GM19035 (cell line): Measurements from ENCODE around the gene MPRIP.

Experiments used
- ATAC-seq: cut with Tn5 transposase; IDR thresholded peaks from one replicate; pipeline ENCODE4 v1.9.1; 2021; ENCODE audit not compliant: unreplicated experiment

The MPRIP gene

DNA sequence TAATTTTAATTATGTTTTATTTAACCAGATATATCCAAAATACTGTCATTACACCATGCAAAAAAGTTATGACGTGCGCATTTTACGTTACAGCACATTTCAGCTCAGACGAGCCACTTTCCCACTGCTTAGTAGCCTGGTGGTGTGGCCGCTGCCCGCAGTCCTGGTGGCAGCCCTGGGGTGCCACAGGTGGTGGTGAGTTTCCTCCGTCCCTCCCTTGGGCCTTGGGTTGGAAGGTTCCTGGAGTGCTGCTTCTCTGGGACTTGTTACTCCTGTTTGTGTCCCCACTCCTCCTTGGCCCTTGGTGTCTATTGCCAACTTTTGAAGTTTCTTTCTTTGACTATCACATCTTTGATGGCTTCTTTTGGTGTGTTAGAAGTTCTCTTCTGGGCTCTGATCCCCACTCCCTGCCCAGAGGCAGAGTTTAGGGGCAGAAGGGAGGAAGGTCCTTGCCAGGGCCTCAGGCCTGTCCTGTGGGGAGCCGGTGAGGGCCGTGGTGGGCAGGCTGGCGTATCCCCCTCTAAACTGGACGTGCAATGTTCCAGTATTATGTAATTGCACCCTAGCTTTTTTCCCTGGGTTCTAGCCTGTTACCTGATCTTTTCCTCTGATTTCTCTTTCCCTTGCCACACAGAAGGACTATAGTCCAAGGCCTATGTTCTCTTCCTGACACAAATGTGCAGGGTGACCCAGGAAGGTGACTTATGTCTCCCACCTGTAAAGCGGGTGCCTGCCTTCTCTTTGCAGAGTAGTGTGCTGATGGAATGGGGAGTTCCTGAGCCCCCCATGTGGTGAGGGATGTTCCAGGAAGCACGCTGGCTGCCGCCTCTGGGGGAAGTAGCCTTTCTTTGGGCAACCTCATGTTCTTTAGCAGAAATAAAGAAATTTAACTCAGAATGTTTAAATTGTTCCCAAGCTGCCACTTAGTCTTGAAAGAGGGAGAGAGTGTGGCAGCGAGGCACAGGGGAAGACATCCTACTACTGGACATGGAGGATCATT, 8.4 kb downstream of the MPRIP start:
- no peak for ATAC-seq

DNA sequence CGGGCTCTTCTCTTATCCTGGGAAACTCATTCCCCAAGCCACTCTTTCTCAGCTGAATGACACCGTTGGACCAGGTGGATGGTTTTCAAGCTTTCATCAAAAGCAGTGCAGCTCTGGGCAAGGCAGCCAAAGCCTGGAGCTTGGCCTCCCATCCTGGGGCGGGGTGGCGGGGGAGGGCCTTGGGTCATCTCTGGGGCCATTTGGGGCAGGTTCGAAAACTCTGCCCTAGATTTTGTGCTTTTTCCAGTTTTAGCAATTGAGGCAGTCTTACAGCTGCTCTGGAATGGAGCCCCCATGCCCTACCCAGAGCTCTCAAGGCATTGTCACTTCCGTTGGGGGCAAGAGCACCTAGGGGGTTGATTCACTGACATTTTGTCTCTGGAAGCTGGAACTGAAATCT, 9.1 kb downstream of the MPRIP start:
- no peak for ATAC-seq

DNA sequence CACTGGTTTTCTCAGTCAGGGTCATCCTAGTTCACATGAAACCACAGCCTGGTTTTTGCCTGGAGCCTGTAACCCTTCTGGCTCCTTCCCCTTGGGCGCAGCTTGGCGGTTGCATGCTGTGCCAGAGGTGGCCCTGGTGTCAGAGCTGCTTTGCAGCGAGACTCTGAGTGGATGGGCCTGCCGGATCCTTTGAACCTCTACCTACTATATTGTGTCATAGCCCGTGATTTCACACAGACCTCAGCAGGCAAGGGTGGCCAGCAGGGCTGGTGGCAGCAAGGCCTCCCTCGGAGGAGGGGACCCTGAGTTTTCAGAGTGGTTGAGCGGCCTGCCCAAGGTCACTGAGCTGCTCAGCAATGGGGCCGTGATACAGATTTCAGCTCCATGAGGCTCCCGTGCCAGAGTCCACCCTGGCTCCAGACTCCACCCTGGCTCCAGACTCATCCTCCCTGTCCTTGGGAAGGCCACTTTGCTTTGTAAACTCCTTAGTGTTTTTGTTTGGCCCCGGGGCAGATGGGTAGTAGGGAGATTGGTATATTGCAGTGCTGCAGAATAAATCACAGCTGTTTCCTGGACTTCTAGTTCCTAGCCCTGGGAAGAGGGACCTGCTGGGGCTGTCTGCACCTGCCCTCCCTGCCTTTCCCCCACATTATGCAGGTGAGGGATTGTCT, 9.7 kb downstream of the MPRIP start:
- ATAC-seq, result no peak

DNA sequence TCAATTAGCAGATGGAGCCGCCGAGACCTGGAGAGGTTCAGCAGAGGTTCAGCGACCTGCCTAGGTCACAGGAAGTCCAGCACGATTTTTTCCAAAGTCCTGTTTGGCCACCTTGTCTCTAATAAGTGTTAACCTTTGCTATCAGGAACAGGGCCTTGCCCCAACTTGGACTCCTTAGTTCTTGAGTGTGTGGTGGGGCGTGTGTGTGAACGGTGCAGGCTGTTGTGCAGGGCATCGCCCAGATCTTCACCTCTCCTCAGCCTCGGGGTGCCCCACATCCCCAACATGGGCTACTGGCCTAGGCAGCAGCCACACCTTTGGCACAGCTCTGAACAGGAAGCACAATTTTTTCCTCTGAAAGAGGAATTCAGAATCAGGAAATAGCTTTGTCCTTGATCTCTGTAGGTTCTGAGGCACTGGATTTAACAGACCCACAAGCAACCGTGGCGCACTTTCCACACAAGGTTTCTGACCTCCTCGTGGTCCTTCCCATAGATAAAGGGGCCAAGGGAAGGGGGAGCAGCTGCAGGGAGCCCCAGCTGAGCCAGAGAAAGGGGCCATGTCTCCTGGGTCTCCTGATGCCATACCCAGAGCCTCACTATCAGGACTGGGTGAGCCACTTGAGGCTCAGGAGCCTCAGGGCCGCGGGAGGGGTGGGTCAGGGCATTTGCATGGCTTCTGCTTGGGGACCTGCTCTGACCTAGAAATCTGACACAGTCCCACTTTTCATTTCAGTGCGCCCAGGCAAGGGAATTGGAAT, 10.4 kb downstream of the MPRIP start:
- no peak for ATAC-seq

DNA sequence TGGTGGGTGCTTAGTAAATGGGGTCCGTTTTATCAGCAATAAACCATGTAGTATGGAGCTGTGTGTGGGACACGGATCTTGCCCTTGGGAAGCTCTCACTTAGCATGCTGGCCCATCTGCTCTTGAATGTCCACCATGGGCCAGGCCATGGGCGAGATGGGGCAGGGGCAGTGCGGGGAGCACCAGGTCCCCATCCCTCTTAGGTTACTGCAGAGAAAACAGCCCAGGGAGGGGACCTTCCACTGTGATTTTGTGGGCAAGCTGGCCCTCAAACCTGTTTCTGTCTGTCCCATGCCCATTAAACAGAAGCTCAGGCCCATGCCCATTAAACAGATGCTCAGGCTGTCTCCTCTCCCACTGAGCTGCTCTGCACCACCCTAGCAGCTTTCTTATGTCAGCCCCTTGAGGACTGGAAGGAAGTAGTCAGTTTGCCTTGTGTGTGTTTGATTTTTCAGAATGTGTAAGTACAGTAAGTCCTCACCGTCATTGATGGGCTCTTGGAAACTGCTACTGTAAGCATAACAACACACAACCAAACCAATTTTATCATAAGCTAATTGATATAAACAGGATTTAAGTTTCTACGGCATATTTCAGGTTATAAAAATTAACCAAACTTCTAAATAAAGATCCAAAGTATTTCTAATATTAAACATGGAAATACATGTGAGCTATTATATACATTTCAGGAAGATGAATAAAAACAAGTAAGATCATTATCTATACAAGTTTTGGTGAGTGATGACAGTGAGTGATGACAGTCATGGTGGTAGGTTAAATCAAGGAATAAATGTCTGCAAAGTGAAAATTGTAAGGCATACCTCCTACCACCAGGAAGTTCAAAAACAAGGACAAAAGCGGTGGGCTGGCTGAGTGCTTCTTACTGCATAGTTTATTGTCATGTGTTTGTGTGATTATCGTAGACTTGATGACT, 11.5 kb downstream of the MPRIP start:
- ATAC-seq, result no peak

DNA sequence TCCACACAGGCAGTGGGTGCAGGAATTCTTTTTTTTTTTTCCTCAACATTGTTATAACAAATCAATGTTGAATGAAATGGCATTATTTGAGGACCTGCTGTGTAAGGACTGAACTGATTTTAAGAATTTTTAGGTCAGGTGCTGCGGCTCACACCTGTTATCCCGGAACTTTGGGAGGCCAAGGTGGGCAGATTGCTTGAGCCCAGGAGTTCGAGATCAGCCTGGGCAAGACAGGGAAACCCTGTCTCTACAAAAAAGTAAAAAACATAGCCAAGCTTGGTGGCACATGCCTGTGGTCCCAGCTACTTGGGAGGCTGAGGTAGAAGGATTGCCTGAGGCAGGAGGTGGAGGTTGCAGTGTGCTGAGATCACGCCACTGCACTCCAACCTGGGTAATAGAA, 12.4 kb downstream of the MPRIP start:
- no peak for ATAC-seq

DNA sequence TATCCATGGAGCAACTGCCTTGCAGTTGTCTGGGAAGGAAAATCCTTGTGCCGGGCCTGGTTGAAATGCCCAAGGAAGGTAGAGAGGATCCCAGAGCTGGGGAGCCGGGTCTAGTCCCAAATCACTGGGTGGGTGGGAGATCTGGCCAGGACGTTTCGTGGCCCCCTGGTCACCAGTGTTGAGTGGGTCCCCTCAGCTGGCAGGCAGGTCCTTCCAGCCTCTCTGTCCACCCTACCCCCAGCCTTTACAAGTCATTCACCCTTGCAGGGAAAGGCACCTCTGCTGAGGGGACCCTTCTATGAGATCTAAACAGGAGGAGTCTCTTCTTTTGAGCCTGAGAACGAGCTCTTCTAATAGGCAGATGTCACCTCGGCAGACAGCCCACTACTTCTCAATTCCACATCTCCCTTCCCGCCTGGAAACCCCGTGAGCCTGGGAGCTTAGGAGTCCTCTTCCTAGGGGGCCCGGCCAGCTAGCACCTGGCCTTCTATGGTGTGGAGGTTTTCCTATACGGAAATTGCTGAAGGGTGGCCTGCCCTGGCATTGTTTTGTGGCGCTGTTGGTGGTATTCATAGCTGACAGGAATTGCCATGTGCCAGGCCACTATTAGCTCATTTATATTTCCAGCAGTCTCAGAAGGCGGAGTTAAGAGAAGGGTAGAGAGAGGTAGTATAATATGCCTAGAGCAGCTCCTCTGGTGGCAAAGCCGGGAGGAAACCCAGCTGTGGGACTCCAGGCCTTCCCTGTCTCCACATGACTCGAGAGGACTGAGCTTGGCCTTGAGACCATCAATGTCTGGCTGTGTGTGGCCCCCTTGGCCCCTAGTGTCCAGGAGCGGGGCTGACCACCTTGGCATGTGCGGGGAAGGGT, 13.3 kb downstream of the MPRIP start:
- no peak for ATAC-seq

DNA sequence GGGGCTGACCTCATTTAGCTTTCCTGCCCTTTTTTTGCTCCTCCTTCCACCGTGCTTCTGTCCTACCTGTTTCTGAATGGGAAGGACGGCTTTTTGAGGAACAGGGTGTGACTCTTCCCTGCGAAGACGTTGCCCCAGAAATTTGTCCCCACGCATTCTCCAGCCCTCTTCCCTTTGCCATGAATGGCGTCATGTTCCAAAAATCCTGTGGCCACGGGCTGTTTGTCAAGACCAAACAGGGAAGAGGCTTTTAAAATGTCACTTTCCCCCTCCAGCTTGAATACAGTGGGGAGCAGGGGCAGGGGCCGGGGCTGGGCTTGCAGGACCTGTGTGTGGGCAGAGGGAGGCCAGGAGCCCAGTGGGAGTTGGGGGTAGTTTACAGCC, 13.9 kb downstream of the MPRIP start:
- ATAC-seq, result no peak

DNA sequence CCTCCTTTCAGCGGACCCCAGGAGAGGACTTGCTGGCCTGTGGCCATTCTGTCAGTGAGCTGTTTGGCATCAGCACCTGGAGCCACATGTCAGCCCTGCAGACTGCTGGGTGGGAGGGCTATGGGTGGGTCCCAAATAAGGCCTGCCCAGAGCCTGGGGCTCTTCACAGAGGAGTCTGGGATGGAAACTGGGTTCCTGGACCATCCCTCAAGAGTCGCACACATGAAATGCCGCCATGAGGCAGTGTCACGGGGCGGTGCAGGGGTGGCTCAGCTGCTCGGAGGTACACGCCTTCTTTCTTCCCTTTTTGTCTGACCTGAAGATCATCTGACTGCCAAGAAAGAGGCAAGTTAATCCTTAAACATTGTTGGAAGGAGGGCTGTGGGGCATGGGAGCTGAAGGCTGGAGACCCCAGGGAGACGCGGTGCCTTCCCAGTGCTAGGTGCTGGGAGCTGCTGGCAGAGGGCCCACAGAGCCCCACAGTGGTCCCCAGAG, 14.8 kb downstream of the MPRIP start:
- no peak for ATAC-seq

DNA sequence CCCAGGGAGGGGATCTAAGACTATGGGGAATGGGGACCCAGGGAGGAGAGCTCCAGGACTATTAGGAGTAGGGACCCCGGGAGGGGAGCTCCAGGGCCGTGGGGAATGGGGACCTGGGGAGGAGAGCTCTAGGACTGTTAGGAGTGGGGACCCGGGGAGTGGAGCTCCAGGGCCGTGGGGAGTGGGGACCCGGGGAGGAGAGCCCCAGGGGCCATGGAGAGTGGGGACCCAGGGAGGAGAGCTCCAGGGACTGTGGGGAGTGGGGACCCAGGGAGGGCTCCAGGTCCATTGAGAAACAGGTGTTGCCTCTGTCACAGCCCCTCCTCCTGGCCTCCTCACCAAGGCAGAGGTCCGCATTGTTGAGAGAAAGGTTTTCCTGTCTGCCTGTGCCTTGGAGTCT, 16.0 kb downstream of the MPRIP start:
- no peak for ATAC-seq

DNA sequence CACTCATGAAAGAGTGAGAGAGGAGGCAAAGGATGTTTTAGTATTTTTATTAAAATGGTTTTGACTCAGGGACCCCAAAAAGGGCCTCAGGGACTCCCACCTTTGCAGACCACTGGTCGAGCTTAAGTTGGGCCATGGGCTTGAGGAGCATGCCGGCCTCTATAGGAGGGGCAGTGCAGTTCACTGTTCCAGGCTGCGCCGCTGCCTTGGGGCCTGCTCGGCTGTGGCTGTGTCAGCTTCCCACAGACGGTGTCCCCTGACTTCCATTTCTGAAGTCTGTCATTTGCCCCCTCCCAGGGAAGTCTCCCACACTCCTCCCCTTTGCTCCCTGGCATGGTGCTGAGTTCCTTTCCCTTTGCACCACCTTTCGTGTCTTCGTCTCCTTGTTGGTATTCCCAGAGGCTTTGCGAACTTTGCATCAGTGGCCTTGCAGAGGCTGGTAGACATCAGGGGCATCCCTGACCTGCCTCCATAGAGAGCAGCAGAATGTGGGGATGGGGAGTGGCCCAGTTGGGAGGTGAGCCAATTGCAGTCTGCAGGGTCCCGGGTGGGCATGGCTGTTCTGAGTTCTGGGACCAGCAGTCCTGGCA, 17.1 kb downstream of the MPRIP start:
- no peak for ATAC-seq

DNA sequence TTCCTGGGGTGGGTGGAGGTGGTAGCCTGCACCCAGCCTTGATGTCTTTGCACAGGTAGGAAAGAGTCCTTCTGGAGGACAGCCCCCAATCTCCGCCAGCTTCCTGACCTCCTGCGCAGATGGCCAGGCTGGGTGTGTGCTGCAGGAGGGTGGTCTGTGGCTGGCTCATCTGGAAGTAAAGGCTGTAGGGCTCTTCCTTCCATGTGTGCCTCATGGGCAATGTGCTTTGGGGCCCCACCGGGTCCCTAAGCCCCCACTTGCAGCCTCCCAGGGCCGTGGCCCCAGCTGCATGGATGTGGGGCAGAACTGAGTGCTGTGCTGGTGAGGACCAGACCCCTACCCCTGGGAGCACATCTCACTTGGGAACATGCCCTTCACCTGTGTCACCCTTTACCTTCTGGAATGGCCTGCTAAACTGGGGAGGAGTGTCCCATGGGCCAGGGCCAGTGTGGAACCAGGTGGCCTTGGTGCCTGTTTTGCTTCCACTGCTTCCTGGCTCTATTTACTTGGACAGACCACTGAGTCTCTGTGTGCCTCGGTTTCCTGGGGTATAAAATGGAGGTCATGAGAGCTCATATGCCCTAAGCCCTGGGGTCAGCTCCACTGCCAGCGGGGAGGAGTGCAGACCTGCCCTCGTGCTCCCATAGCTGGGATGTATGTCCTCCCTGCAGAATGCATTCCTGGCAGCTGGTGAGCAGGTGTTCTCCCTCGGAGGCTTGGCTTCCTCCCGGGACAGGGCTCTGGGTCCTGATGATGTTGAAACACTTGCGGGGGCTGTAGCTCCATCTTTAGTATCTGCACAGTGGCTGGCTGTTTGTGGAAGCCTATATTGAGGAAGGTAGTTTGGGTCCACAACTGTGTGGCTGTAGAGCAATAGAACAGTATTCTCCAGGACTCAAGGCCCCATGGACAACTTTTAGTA, 18.0 kb downstream of the MPRIP start:
- ATAC-seq, result no peak

DNA sequence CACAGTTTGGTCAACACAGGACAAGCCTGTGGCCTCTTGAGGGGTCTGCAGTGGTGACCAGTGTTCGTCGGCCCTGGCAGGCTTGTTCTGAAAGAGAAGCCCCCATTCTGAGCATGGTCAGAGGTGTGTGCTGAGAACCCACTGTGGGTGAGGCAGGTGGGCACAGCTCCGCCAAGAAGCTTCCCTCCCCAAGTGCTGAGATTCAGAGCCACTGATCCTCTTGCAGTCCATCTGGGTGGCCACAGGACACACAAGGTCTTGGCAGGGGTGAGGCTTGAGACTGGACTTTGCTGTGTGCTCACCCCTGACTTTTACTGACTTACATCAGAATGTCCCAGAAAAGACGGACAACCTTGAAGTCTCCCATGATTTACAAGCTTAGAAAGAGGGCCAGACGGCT, 18.7 kb downstream of the MPRIP start:
- no peak for ATAC-seq

DNA sequence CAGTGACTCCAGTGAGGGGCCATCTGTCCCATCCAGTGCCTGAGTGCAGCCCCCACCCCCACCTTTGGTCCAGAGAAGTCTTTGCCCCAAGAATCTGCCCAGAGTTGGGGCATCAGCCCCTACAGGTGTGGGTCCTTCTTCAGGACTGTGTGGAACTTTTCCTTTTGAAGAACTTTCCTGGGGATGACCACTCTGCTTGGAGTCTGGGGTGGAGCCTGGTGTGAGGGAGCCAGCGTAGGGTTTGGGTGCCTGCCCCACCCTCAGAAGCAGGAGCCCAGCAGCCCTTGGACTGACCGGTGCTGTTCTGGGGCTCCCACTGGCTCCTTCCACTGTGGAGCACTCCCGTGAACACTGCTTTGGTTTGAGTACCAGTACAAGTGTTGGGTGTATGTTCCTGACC, 19.3 kb downstream of the MPRIP start:
- ATAC-seq, result no peak

DNA sequence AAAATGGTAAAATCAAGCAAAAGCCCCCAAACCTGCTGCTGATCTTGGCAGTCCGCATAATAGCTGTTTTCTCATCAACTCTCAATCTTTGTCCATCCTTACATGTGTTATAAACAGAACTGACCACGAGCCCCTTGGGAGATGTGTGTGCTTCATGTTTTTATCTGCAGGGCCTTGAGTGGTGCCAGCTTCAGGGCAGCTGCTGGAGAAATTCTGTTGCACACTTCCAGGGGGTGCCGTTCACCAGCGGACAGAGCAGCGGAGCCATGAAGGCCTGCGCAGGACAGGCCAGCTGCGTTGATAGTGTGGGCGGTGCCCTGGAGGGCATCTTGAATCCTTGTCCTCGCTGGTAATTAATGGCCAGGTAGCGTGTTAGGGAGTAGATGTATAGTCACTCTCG, 20.1 kb downstream of the MPRIP start:
- ATAC-seq, result no peak

DNA sequence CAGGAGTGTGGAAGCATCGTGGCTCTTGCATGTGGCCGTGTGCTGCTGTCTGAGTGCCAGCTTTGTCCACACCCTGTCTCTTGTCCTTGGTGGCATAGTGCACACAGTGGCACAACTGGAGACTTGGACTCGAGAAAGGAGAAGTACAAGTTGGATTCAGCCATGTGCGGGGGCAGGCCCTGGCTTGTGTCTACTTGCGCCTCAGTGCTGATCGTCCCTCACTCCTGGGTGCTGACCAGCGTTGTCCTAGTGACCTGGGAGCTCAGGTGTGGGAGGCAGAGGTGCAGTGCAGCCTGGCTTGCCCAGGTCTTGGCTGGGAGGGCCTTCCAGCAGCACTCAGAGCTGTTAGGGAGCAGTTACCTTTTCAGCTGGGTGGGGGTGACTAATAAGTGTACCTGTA, 20.6 kb downstream of the MPRIP start:
- no peak for ATAC-seq

DNA sequence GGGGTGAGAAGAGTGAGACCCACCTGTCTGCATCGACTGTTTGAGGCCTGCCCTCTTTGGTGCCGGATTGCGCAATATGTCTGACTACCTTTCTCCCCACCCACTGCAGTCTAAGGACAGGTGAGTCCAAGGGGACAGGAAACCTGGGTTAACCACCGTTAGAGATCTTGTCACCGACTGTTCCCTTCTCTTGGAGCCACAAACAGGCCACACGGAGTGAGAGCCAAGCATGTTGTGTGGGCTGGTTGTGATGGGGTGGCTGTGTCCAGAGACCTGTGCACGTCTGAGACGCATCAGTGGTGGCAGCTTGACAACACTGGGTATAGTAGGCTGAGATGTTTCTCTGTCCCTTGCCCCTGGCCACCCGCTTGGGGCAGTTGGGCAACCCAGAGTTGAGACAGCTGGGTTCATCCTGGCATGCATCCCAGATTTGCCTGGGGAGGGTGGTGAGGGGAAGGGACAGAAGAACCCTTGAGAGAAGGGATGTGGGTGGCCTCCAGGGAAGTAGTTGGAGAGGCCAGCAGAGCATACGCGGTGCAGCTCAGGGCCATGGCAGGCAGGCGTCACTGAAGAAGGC, 21.4 kb downstream of the MPRIP start:
- ATAC-seq, result no peak

DNA sequence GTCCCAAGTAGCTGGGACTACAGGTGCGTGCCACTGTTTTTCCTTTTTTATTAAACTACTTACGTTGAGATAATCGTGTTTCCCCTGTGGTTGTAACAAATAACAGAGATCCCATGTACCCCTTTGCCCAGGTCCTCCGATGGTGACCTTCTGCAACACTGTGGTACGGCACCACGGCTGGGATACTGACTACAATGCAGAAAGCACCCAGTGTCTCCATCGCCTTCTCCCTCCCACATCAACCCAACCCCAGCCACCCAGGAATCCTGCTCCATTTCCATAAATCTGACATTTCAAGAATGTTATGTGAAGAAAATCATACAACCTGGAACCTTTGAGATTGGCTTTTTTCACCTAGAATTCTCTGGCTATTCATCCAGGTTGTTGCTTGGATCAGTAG, 22.1 kb downstream of the MPRIP start:
- no peak for ATAC-seq
